Limb (tissue), 2 donors: ENCODE results near the gene CCDC170.
"Not testable (repeated sequence)": the region's sequence is repeated elsewhere in the genome, so short reads cannot be mapped to it uniquely, and the experiment has no call there.

ENCODE experiments used
- DNase-seq, 2 donors: peaks; one replicate each; pipeline ENCODE4 v3.0.0-alpha.2; 2016; ENCODE audit errors: extremely low spot score in 2 of 2

Gene CCDC170

DNA sequence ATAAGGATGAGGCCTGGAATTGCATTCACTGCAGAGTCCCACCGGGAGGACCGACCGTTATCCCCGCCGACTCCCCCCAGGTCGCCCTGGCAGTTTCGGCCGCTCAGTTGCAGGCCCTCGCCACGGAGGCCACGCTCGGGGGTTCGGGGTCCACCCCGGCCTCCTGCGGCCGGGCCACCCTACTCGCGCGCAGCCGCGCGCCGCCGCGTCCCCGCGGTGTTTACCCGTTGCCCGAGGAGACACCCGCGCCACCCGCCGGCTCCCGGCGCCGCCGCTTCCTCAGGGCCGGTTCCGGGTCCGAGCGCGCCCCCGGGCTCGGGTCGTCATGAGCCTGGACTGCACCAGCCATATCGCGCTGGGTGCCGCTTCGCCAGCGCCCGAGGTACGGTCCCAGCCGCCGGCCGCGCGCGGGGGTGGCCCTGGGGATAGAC lies at the start of gene CCDC170:
Gene CCDC170 (plus strand): TSS at position 214 of the 431 bp plus-strand sequence. CDS start 112 bp downstream, at position 326.
- peak; percentile 10 to 75 for DNase-seq

GRCh38 chr6:151445482-151445881 lies 48.3 kb upstream of the CCDC170 start:
- DNase-seq: no peak

GRCh38 chr6:151447237-151447636 lies 46.6 kb upstream of the CCDC170 start:
- DNase-seq: no peak

- DNase-seq: no peak
Observed at GRCh38 chr6:151448623-151449022, 45.2 kb upstream of the CCDC170 start.

GRCh38 chr6:151450928-151451327 lies 42.9 kb upstream of the CCDC170 start:
- not testable (repeated sequence) for DNase-seq

GRCh38 chr6:151451417-151451949 lies 42.3 kb upstream of the CCDC170 start:
- DNase-seq: no peak

DNA sequence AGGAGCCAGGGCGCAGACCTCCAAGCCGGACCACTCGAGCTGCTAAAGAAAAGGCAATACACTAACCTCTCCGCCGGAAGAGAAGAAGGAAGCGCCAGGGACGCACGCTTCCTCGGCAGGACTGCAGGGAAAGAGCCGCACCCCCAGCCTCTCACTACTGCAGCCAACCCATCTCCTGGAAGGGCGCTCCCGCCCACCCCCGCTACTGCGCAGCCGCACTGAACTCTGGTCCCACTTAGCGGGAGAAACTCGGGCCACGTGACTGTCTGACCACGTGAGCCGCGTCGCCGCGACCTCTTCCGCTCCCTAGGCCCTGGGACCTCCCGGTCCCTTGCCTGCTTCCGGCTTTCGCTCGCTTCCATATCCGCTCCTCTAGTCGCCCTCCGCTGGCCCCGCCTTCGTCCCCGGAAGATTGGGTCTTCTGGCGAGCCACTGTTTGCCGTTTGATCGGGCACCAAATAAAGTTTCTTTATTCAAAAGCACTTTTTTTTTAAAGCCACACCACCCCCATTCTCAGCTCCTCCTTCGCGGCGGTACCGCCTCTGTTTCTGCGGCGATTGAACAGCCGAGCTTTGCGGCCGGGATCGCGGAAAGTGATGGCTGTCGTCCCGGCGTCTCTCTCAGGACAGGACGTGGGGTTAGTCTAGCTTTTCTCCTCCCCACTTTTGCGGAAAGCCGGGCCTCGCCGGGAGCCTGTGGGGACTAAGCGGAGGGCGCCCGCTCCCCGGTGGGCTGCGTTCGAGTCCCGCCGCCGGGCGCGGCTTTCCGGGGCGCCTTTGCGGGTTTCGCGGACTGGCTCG lies 41.7 kb upstream of the CCDC170 start, which contains the start of gene RMND1:
Gene RMND1 (minus strand): TSS at position 177 of the 800 bp plus-strand sequence. CDS start 6,315 bp downstream, outside the sequence.
- peak; percentile 99 to 100 for DNase-seq

DNA sequence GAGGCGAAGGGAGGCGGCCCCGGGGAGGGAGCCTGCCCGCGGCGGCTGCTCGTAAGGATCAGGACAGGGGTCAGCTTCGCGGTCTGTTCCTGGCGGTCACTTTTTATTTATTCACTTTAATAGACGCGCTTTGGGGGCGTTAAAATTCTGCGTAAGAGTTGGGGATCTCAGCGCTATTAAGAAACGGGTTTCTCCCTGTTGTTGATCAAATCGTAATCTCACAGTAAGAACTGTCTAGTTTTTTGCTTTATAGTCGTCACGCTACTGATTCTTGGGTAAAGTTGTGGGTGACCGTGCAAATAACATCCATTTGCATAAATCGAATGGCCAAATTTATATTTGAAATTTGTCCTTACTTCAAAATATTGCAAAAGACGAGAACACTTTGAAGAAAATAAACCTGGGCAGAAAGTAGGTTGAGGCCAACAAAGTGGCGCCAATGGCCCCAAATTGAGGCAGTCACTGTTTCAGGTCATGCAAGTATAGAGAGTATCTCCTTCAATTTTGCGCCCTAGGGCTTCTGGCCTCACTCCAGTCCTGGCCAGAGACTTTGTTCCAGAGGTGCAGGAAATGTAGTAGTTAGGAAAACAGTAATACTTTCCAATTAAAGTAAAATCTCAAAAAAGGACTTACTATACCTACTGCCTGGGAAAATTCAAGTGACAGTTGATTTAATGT lies 40.9 kb upstream of the CCDC170 start:
- peak; percentile 10 to 42 for DNase-seq

DNA sequence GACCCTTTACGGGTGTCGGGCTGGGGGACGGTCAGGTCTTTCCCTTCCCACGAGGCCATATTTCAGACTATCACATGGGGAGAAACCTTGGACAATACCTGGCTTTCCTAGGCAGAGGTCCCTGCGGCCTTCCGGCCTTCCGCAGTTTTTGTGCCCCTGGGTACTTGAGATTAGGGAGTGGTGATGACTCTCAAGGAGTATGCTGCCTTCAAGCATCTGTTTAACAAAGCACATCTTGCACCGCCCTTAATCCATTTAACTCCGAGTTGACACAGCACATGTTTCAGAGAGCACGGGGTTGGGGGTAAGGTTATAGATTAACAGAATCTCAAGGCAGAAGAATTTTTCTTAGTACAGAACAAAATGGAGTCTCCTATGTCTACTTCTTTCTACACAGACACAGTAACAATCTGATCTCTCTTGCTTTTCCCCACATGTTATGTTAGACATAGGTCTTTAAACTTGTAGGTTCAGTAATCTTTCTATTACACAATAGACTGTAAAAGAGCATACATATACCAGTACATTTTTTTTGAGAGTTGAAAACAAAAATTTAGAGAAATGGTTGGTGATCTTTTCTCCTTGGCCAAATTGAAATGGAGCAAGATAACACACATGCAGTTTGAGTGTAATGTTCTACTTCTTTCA lies 37.9 kb upstream of the CCDC170 start:
- not testable (repeated sequence) for DNase-seq

DNA sequence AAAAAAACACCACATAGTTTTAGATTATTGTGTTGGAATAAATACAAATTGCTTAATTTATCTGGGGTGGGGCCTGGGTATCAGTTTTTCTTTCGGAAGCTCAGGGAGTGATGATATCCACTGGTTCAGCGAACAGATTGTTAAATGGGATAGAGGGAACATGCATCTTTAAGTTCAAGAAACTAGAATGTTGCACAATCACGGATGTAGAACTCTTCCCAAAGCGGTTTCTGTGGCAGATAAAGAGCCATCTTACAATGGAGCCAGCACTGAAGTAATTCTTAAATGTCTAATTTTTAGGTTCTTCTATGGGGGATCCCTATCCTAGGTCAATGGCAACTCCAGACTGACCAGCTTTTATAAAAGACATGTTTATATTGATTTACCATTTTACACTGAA lies 32.1 kb upstream of the CCDC170 start:
- no peak for DNase-seq

- no peak for DNase-seq
Observed at GRCh38 chr6:151464702-151465101, 29.1 kb upstream of the CCDC170 start.

- peak in 1 of 2 donors; percentile 35 for DNase-seq
Observed at GRCh38 chr6:151475653-151476523, 17.9 kb upstream of the CCDC170 start.

DNA sequence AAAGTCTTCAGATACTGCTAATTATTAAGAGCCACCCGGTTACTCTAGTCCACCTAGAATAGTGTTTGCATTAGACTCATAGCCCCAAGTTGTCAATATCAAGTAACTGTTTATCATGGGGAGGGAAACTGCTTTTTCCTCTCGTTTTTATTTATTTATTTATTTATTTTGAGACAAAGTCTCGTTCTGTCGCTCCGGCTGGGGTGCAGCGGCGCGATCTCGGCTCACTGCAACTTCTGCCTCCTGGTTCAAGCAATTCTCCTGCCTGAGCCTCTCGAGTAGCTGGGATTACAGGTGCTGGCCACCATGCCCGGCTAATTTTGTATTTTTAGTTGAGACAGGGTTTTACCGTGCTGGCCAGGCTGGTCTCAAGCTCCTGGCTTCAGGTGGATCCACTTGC lies 16.1 kb upstream of the CCDC170 start:
- DNase-seq: no peak

DNA sequence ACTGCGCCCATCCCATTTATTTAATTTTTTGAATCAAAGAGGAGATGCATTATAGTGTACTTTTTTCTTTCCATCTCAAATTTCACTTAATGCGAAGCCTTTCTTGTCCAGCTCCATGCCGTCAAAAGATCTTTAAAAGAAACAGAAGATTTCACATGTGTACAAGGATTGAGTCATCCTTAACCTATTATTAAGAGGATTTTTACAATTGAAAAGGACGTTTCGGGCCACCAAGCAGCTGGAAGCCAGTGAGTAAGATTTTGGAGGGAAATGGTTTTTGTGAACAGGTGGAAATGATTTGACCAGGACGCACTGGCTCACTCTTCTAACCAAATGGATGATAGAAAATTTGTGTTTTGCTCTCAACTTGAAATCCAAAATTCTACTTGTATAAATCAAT lies 15.1 kb upstream of the CCDC170 start:
- DNase-seq: no peak

DNA sequence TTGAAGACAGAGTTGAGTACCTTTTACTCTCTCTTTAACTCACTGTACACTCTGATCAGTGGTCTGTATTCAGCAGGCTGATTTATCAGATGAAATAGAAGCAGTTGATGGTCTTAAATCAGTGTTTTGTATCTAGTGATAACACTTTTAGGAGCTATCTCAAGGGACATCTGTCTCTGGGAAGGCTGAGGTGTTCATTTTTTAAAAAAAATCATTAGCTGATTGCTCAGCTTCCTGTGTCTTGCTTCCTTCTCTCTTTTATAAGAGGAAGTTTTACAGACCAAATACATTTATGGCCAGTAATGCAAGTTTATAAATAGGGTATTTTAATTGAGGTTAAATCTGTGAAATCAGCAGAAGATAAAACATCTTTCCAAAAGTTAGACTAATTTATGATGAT lies 12.0 kb upstream of the CCDC170 start:
- DNase-seq: no peak

DNA sequence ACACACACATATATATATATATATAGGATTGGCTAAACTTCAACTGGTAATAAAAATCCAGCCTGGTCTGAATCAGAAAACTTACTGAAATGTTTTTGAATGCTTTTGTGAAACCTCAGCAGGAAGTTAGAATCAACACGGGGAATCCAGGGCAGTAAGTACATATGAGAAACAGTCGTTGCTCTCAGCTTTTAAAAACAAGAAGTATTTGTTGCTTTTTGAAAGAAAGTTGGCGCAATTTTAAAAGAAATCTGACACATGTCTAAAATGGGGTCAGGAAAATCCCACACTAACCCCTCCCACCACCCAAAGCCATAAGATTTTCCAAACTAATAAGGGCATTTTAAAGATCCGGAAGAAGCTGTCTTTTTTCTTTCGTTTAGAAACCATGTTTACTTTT lies 11.5 kb upstream of the CCDC170 start:
- DNase-seq: peak in 1 of 2 donors; percentile 60

DNA sequence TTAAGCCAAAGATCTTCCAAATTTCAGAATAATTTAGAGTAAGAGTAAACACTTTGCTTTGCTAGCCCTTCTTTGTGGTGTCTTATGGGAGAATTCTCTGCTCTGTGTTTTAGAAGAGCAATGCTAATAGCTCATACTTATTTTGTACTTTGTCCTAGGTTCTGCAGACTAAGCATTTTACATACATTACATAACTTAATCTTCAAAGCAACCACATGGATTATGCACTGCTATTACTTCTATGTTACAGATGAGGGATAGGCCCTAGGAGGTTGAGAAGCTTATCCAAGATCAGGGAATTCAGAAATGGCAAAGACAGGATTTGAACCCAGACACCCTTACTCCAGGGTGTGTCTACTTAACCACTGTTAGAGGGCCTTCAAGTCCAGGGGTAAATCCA lies 9.8 kb upstream of the CCDC170 start:
- DNase-seq: no peak

- no peak for DNase-seq
Observed at GRCh38 chr6:151488226-151488625, 5.6 kb upstream of the CCDC170 start.

GRCh38 chr6:151490996-151491395 lies 2.8 kb upstream of the CCDC170 start:
- DNase-seq: no peak

DNA sequence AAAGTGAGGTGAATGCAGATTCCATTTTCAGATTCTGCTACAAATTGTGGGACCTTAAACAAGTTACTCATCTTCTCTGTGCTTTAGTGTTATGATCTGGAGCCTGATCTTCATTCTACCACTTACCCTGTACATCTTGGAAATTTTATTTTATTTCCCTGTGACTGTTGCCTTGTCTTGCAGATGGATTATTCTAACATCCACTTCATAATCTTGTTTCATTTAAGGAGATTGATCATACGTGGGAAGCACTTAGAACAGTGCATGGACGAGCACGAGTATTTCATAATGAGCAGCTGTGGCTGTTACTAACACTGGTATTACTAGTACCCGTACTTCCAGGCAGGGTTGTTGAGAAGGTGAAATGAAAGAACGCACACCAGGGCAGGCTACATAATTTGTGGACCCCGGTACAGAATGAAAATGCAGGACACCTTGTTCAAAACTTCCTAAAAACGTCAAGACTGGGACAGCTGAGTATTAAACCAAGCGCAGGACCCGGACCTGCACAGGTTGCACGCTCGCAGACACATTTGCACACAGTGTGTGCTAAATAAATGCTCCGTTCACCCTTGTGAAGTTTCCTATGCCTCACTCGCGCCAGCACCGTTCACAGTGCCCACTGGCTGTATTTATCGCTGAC lies 535 bp upstream of the CCDC170 start:
- DNase-seq: no peak
